H1 (cell line): ENCODE data around the gene WDFY4. TPM values are rescaled to one million over a fixed set of nuclear protein-coding genes. Genes with fewer than 3 reads are reported as not detected.

Experiments used
- CTCF ChIA-PET: fragments of 300-600 bp; sonication (Branson Sonifier 250); formaldehyde crosslinking; loops from one replicate; lab custom pipeline; 2021; ENCODE audit not compliant: partially characterized antibody; lab: Charles Lee
- POLR2A ChIA-PET: fragments of 300-600 bp; sonication (Branson Sonifier 250); formaldehyde crosslinking; loops from one replicate; lab custom pipeline; 2021; ENCODE audit warnings: inconsistent platforms; ENCODE audit not compliant: partially characterized antibody; lab: Charles Lee
- DNase-seq, 2 experiments: peaks; one replicate each; pipeline versions ENCODE4 v3.0.0 to v3.0.0-alpha.2; 2010 to 2022; ENCODE audit warnings: low spot score in 2 of 2, low read depth in 1 of 2, mixed read lengths in 1 of 2
- FAIRE-seq: peaks from 2 replicates; lab custom pipeline; 2011; peaks lifted over from hg19 to GRCh38; lab: Jason Lieb, UNC
- H2AFZ ChIP-seq: 2 replicates; pipeline ENCODE4 v1.8.1; 2012; ENCODE audit warnings: low read length, inconsistent platforms
- H2AK5ac ChIP-seq: 2 replicates; pipeline ENCODE4 v1.6.1; 2013; ENCODE audit warnings: low read depth, low read length
- H2BK120ac ChIP-seq: replicated peaks from 2 replicates; pipeline ENCODE3; 2013; ENCODE audit warnings: low read depth, low read length, inconsistent platforms
- H2BK12ac ChIP-seq: 2 replicates; pipeline ENCODE4 v1.6.1; 2013; ENCODE audit warnings: low read depth, low read length
- H2BK15ac ChIP-seq: 2 replicates; pipeline ENCODE4 v1.6.1; 2013; ENCODE audit warnings: low read length
- H2BK20ac ChIP-seq: 2 replicates; pipeline ENCODE4 v1.6.1; 2013; ENCODE audit warnings: low read length
- H2BK5ac ChIP-seq: 2 replicates; pipeline ENCODE4 v1.6.1; 2013; ENCODE audit warnings: low read depth, low read length
- H3K14ac ChIP-seq: 2 replicates; pipeline ENCODE4 v1.6.1; 2013; ENCODE audit warnings: inconsistent platforms; ENCODE audit not compliant: insufficient read length
- H3K18ac ChIP-seq: 2 replicates; pipeline ENCODE4 v1.6.1; 2013; ENCODE audit warnings: low read length; ENCODE audit errors: extremely low read depth
- H3K23ac ChIP-seq: 2 replicates; pipeline ENCODE4 v1.6.1; 2013; ENCODE audit warnings: inconsistent platforms; ENCODE audit not compliant: insufficient read length
- H3K23me2 ChIP-seq: 2 replicates; pipeline ENCODE4 v1.6.1; 2013; ENCODE audit warnings: low read depth, low read length
- H3K27ac ChIP-seq: 2 replicates; pipeline ENCODE4 v1.6.1; 2011; ENCODE audit warnings: low read depth, low read length, inconsistent platforms
- H3K27me3 ChIP-seq, 4 experiments: replicated peaks in 1 of 4; 1 replicate in 1 of 4; 2 replicates in 3 of 4; pipeline versions ENCODE4 v1.6.1 to v1.8.1; 2011 to 2013; ENCODE audit warnings: low read length in 3 of 4, mild to moderate bottlenecking in 3 of 4, inconsistent platforms in 2 of 4, mixed read lengths in 2 of 4, moderate library complexity in 1 of 4; ENCODE audit not compliant: control insufficient read depth in 3 of 4, insufficient read depth in 3 of 4; ENCODE audit errors: extremely low read depth in 1 of 4
- H3K36me3 ChIP-seq, 4 experiments: 2 replicates each; pipeline versions ENCODE4 v1.6.1 to v1.8.1; 2011 to 2013; ENCODE audit warnings: mild to moderate bottlenecking in 4 of 4, low read length in 3 of 4, moderate library complexity in 2 of 4, control low read depth in 1 of 4, inconsistent platforms in 1 of 4; ENCODE audit not compliant: insufficient read depth in 4 of 4, control insufficient read depth in 2 of 4
- H3K4ac ChIP-seq: replicated peaks from 2 replicates; pipeline ENCODE3; 2013; ENCODE audit warnings: low read length, low read depth, mixed read lengths, inconsistent platforms; ENCODE audit not compliant: insufficient read length
- H3K4me1 ChIP-seq, 4 experiments: replicated peaks in 1 of 4; 1 replicate in 1 of 4; 2 replicates in 3 of 4; pipeline versions ENCODE4 v1.6.1 to v1.8.1; 2011 to 2013; ENCODE audit warnings: low read length in 3 of 4, inconsistent platforms in 2 of 4, mixed read lengths in 1 of 4; ENCODE audit not compliant: insufficient read depth in 4 of 4, control insufficient read depth in 3 of 4
- H3K4me2 ChIP-seq, 2 experiments: 2 replicates each; pipeline versions ENCODE4 v1.6.1 to v1.8.1; 2011 to 2013; ENCODE audit warnings: low read depth in 2 of 2, low read length in 2 of 2, control low read depth in 1 of 2, inconsistent platforms in 1 of 2, mild to moderate bottlenecking in 1 of 2; ENCODE audit not compliant: insufficient read depth in 1 of 2
- H3K4me3 ChIP-seq, 4 experiments: fragments of 200-600, 300-600 bp in 1 of 4; sonication (generic), shearing (Covaris generic), sonication (Bioruptor Twin) in 1 of 4; 2 replicates each; pipeline versions ENCODE4 v1.5.1 to v1.8.1; 2011 to 2016; ENCODE audit warnings: low read length in 4 of 4, low read depth in 3 of 4, control low read depth in 2 of 4, inconsistent platforms in 2 of 4, mild to moderate bottlenecking in 2 of 4, mixed read lengths in 1 of 4, moderate library complexity in 1 of 4; ENCODE audit not compliant: insufficient read depth in 2 of 4; ENCODE audit errors: extremely low read depth in 1 of 4
- H3K56ac ChIP-seq: replicated peaks from 2 replicates; pipeline ENCODE3; 2013; ENCODE audit warnings: low read depth, mild to moderate bottlenecking, mixed read lengths, low read length, inconsistent platforms; ENCODE audit not compliant: insufficient read length
- H3K79me1 ChIP-seq: 2 replicates; pipeline ENCODE4 v1.6.1; 2013; ENCODE audit warnings: low read depth, low read length, control low read depth
- H3K79me2 ChIP-seq, 2 experiments: 2 replicates each; pipeline versions ENCODE4 v1.6.1 to v1.8.1; 2012 to 2013; ENCODE audit warnings: low read length in 2 of 2, mild to moderate bottlenecking in 2 of 2, inconsistent platforms in 1 of 2; ENCODE audit not compliant: insufficient read depth in 2 of 2, control insufficient read depth in 1 of 2
- H3K9ac ChIP-seq, 4 experiments: replicated peaks in 1 of 4; 1 replicate in 1 of 4; 2 replicates in 3 of 4; pipeline versions ENCODE4 v1.6.1 to v1.8.1; 2011 to 2013; ENCODE audit warnings: low read depth in 3 of 4, low read length in 3 of 4, control low read depth in 2 of 4, mild to moderate bottlenecking in 2 of 4, moderate library complexity in 2 of 4, inconsistent platforms in 1 of 4; ENCODE audit errors: extremely low read depth in 1 of 4
- H3K9me3 ChIP-seq, 2 experiments: 2 replicates each; pipeline versions ENCODE4 v1.6.1 to v1.8.1; 2012 to 2013; ENCODE audit warnings: mild to moderate bottlenecking in 2 of 2, moderate library complexity in 2 of 2, control low read depth in 1 of 2, inconsistent platforms in 1 of 2, low read depth in 1 of 2, low read length in 1 of 2, mixed read lengths in 1 of 2; ENCODE audit not compliant: insufficient read depth in 2 of 2
- H4K20me1 ChIP-seq, 2 experiments: replicated peaks in 1 of 2; 2 replicates each; pipeline versions ENCODE3 to v1.8.1; 2011 to 2013; ENCODE audit warnings: inconsistent platforms in 2 of 2, low read length in 2 of 2, mild to moderate bottlenecking in 1 of 2; ENCODE audit not compliant: insufficient read depth in 2 of 2, control insufficient read depth in 1 of 2
- H4K5ac ChIP-seq: 2 replicates; pipeline ENCODE4 v1.6.1; 2013; ENCODE audit warnings: low read length, low read depth, mixed read lengths, inconsistent platforms; ENCODE audit not compliant: insufficient read length
- H4K8ac ChIP-seq: 2 replicates; pipeline ENCODE4 v1.8.0; 2013; ENCODE audit warnings: mild to moderate bottlenecking, moderate library complexity, low read length, inconsistent platforms; ENCODE audit not compliant: insufficient read depth; ENCODE audit errors: extremely low read depth
- H4K91ac ChIP-seq: replicated peaks from 2 replicates; pipeline ENCODE3; 2013; ENCODE audit warnings: low read length, mixed read lengths, inconsistent platforms; ENCODE audit not compliant: insufficient read length
- ATF2 ChIP-seq: IDR thresholded peaks from 2 replicates; pipeline ENCODE4 v1.6.1; 2012; ENCODE audit warnings: low read length, inconsistent platforms
- CEBPB ChIP-seq: IDR thresholded peaks from 2 replicates; pipeline ENCODE4 v1.6.1; 2012; ENCODE audit warnings: low read depth, low read length
- CHD2 ChIP-seq: IDR thresholded peaks from 2 replicates; pipeline ENCODE4 v1.6.1; 2012; ENCODE audit warnings: low read length, improper control_type of control experiment
- EGR1 ChIP-seq: IDR thresholded peaks from 2 replicates; pipeline ENCODE4 v1.6.1; 2011; ENCODE audit warnings: low read depth, low read length, borderline replicate concordance
- GABPA ChIP-seq: IDR thresholded peaks from 2 replicates; pipeline ENCODE4 v1.6.1; 2011; ENCODE audit warnings: mild to moderate bottlenecking, low read length, moderate library complexity, borderline replicate concordance; ENCODE audit not compliant: insufficient read depth
- GTF2F1 ChIP-seq: IDR thresholded peaks from 2 replicates; pipeline ENCODE4 v1.6.1; 2012; ENCODE audit warnings: low read depth, low read length, improper control_type of control experiment, borderline replicate concordance
- HDAC6 ChIP-seq: IDR thresholded peaks from one replicate; pipeline ENCODE4 v1.7.1; 2012; ENCODE audit warnings: low read depth, mild to moderate bottlenecking, inconsistent platforms, low read length, moderate library complexity
- KDM1A ChIP-seq: fragments of 200-600, 300-600 bp; sonication (generic); IDR thresholded peaks from 2 replicates; pipeline ENCODE4 v1.7.1; 2016; ENCODE audit warnings: mild to moderate bottlenecking, low read length, borderline replicate concordance
- RAD21 ChIP-seq, 2 experiments: IDR thresholded peaks in 1 of 2; conservative IDR thresholded peaks in 1 of 2; 2 replicates each; pipeline ENCODE4 v1.6.1; 2011; ENCODE audit warnings: low read depth in 2 of 2, low read length in 2 of 2, improper control_type of control experiment in 1 of 2, inconsistent platforms in 1 of 2, mild to moderate bottlenecking in 1 of 2, moderate library complexity in 1 of 2
- SAP30 ChIP-seq: fragments of 300-600 bp; sonication (generic); IDR thresholded peaks from 2 replicates; pipeline ENCODE4 v1.7.1; 2012; ENCODE audit warnings: low read length, moderate library complexity, mild to moderate bottlenecking, inconsistent platforms; ENCODE audit not compliant: insufficient read depth, insufficient replicate concordance
- SIX5 ChIP-seq: IDR thresholded peaks from 2 replicates; pipeline ENCODE4 v1.6.1; 2011; ENCODE audit warnings: mild to moderate bottlenecking, low read depth, low read length
- WGBS, 2 experiments: shearing (Covaris generic) in 1 of 2; methylation state at CpG; one replicate each; pipeline versions ENCODE4 v1.1.6 to v1.1.7; 2013 to 2015; ENCODE audit warnings: low lambda C conversion rate in 2 of 2, mixed read lengths in 2 of 2, inconsistent platforms in 1 of 2, low coverage in 1 of 2, missing lambda C conversion rate in 1 of 2; ENCODE audit not compliant: insufficient replicate concordance in 2 of 2, insufficient coverage in 1 of 2, insufficient read length in 1 of 2; ENCODE audit errors: extremely low coverage in 1 of 2, missing lambda C conversion rate in 1 of 2; 5-methylcytosine and 5-hydroxymethylcytosine counted together
- polyA plus RNA-seq, 7 experiments: library from polyadenylated mRNA; depleted of rRNA in 3 of 7; stranded (reverse) in 5 of 7; unstranded in 2 of 7; fragments of >200 nt in 5 of 7; fragments of 200-250 nt in 2 of 7; gene quantifications; 1 replicate in 5 of 7; 2 replicates in 1 of 7; 4 replicates in 1 of 7; pipeline versions ENCODE4 v1.2.1 to v1.2.3, GENCODE V29; 2011 to 2013; ENCODE audit warnings: missing spikeins in 2 of 7, mixed read lengths in 2 of 7
- total RNA-seq: library from RNA; stranded (reverse); fragmentation: NEBNext Ultra II Directional; extraction: Animal tissue kit (Norgen Biotek cat#: 25700); gene quantifications from 2 replicates; pipeline ENCODE4 v1.2.1, GENCODE V29; 2021

Gene WDFY4
- total and polyA plus RNA-seq, 2 of the 8 experiments (the other 6 are each of a cell fraction or from before 2014, with no cell fraction given) = not detected

DNA sequence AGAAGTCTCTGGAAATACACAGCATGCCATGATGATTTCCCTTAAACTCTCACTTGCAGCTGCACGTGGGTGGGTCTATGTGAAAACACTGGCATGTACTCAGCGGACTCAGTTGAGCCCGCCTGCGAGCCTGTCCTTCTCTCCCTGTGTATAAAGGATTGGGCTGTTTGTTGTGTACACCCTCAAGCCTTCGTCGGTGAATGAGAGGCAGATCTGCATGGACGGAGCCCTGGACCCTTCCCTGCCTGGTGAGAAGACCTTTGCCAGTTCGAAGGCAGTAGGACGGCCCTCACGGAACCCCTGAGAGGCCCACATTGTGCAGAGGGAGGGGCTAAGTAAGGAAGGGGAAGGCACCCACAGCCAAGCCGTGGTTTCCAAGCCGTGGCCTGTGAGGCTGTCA, 121.2 kb downstream of the WDFY4 start:
- Histone ChIP-seq H3K79me2 (no peaks in the 10 kb centered on the region), H3K14ac (no peak overlapping the region), H2BK5ac (no peak overlapping the region), H3K4ac (no peak overlapping the region), H3K36me3 (no peaks in the 10 kb centered on the region), H4K91ac (no peak overlapping the region), H4K8ac (no peak overlapping the region), H3K4me2 (no peak overlapping the region), H2BK120ac (no peak overlapping the region), H3K18ac (no peak overlapping the region; the same call in 1 of the 2 replicates), H3K23ac (no peak overlapping the region), H3K27ac (no peak overlapping the region), H3K9ac (no peak overlapping the region), H3K4me1 (peaks cover 0 to 9% (median 3%) of the 10 kb centered on the region in 4 experiments; a peak in 3 of 7 replicates), H2BK20ac (no peak overlapping the region), H4K20me1 (peaks cover 0 to 4% of the 10 kb centered on the region in 2 experiments), H2BK15ac (0 out of 2 replicates have a peak overlapping the region, but pooled peaks have one; percentile 32), H3K4me3 (no peak overlapping the region), H2BK12ac (no peak overlapping the region), H3K56ac (no peak overlapping the region), H2AK5ac (no peak overlapping the region), H4K5ac (no peak overlapping the region), H3K23me2 (peaks cover 6% of the 10 kb centered on the region; the same call in 1 of the 2 replicates), H3K27me3 (peaks cover 0 to 4% (median 2%) of the 10 kb centered on the region in 4 experiments; a peak in 2 of 7 replicates), H2AFZ (0 out of 2 replicates have a peak overlapping the region, but pooled peaks have one; percentile 5), H3K79me1 (no peaks in the 10 kb centered on the region), H3K9me3 (no peaks in the 10 kb centered on the region)
- WGBS, 2 experiments = 83% methylated on average over 11 of the region's 12 CpGs; no CpG with 5 or more reads in 1 of the 2 experiments
- TF ChIP-seq SIX5 = no peak
- no peak for TF ChIP-seq ATF2
- TF ChIP-seq GABPA = no peak
- no peak for TF ChIP-seq RAD21 (IDR thresholded peaks at IDR 0.05 in 1 of 2, conservative IDR thresholded peaks at IDR 0.05 in 1 of 2; ENCODE audit: low read depth in 2 of 2, low read length in 2 of 2)
- TF ChIP-seq KDM1A = no peak
- TF ChIP-seq GTF2F1 = no peak
- TF ChIP-seq CEBPB = no peak
- no peak for TF ChIP-seq CHD2
- no peak for TF ChIP-seq HDAC6
- TF ChIP-seq EGR1 = no peak
- TF ChIP-seq SAP30 = no peak
- POLR2A ChIA-PET = no interaction called here
- CTCF ChIA-PET = interaction anchor here (1.3 to 1.7 kb wide), 2 partner anchors 148 to 150 kb away, joined by 4 to 6 read pairs; no protein-coding TSS in a partner anchor
- no peak for DNase-seq
- no peak for FAIRE-seq
